Nephron (organoid): ENCODE data around the gene BORCS5.

Source experiments
- H3K27ac Mint-ChIP-seq, 3 experiments: 2 replicates each; pipeline ENCODE4 v1.8.0; 2020; ENCODE audit warnings: mixed read lengths in 3 of 3, mild to moderate bottlenecking in 2 of 3, moderate library complexity in 1 of 3
- H3K27me3 Mint-ChIP-seq: 2 replicates; pipeline ENCODE4 v1.8.0; 2021; ENCODE audit warnings: low read depth, mild to moderate bottlenecking, moderate library complexity, mixed read lengths
- H3K36me3 Mint-ChIP-seq: 2 replicates; pipeline ENCODE4 v1.8.0; 2020; ENCODE audit warnings: low read depth, mixed read lengths
- H3K4me1 Mint-ChIP-seq: 2 replicates; pipeline ENCODE4 v1.8.0; 2020; ENCODE audit warnings: mixed read lengths
- H3K4me3 Mint-ChIP-seq, 3 experiments: 2 replicates each; pipeline ENCODE4 v1.8.0; 2020; ENCODE audit warnings: mild to moderate bottlenecking in 3 of 3, mixed read lengths in 3 of 3, moderate library complexity in 2 of 3
- H3K9me3 Mint-ChIP-seq: 2 replicates; pipeline ENCODE4 v1.8.0; 2020; ENCODE audit warnings: mixed read lengths
- CTCF ChIP-seq, 3 experiments: fragments of 200-600 bp; sonication (generic); IDR thresholded peaks; one replicate each; pipeline ENCODE4 v1.5.0; 2021; ENCODE audit warnings: antibody characterized with exemption in 3 of 3; ENCODE audit not compliant: unreplicated experiment in 3 of 3

The BORCS5 gene

GRCh38 chr12:12454315-12454714 is 97.4 kb downstream of the BORCS5 start:
- H3K4me1 Mint-ChIP-seq: peaks cover 11% of the 10 kb centered on the region
- H3K36me3 Mint-ChIP-seq: no peaks in the 10 kb centered on the region
- H3K4me3 Mint-ChIP-seq: no peak overlapping the region
- H3K27me3 Mint-ChIP-seq: no peaks in the 10 kb centered on the region
- TF ChIP-seq CTCF (IDR thresholded peaks at IDR 0.05; ENCODE audit: unreplicated experiment in 3 of 3): no peak
- no peaks in the 10 kb centered on the region for H3K9me3 Mint-ChIP-seq
- H3K27ac Mint-ChIP-seq: peak overlapping the region in 1 of 3 experiments; percentile 16

- Mint-ChIP-seq H3K9me3 (no peaks in the 10 kb centered on the region), H3K27me3 (no peaks in the 10 kb centered on the region), H3K4me1 (peaks cover 11% of the 10 kb centered on the region), H3K4me3 (no peak overlapping the region), H3K27ac (peak overlapping the region in 1 of 3 experiments; percentile 80), H3K36me3 (no peaks in the 10 kb centered on the region)
- TF ChIP-seq CTCF (IDR thresholded peaks at IDR 0.05; ENCODE audit: unreplicated experiment in 3 of 3): no peak
Measured at GRCh38 chr12:12456637-12457036, 99.8 kb downstream of the BORCS5 start.

- Mint-ChIP-seq H3K36me3 (peaks cover 8% of the 10 kb centered on the region), H3K27me3 (peaks cover 3% of the 10 kb centered on the region), H3K4me3 (no peak overlapping the region), H3K4me1 (peaks cover 5% of the 10 kb centered on the region), H3K9me3 (no peaks in the 10 kb centered on the region), H3K27ac (no peak overlapping the region)
- TF ChIP-seq CTCF (IDR thresholded peaks at IDR 0.05; ENCODE audit: unreplicated experiment in 3 of 3): no peak
Measured at GRCh38 chr12:12460935-12461922, 104.4 kb downstream of the BORCS5 start.

- no peaks in the 10 kb centered on the region for H3K9me3 Mint-ChIP-seq
- H3K36me3 Mint-ChIP-seq: peaks cover 12% of the 10 kb centered on the region
- H3K27me3 Mint-ChIP-seq: peaks cover 3% of the 10 kb centered on the region
Measured at GRCh38 chr12:12461923-12462315, 105.0 kb downstream of the BORCS5 start.

GRCh38 chr12:12465522-12465921 is 108.6 kb downstream of the BORCS5 start:
- Mint-ChIP-seq H3K4me1 (no peaks in the 10 kb centered on the region), H3K27me3 (peaks cover 3% of the 10 kb centered on the region), H3K4me3 (no peak overlapping the region), H3K9me3 (peaks cover 6% of the 10 kb centered on the region), H3K27ac (no peak overlapping the region), H3K36me3 (peaks cover 43% of the 10 kb centered on the region)
- no peak for TF ChIP-seq CTCF (IDR thresholded peaks at IDR 0.05; ENCODE audit: unreplicated experiment in 3 of 3)

More at GRCh38 chr12:12461923-12462315, 105.0 kb downstream of the BORCS5 start:
- TF ChIP-seq CTCF (IDR thresholded peaks at IDR 0.05; ENCODE audit: unreplicated experiment in 3 of 3): no peak
- Mint-ChIP-seq H3K4me1 (peaks cover 1% of the 10 kb centered on the region), H3K27ac (no peak overlapping the region), H3K4me3 (no peak overlapping the region)
